Measurements from ENCODE around the gene CUL2.

- no peak for TF ChIP-seq CTCF (IDR thresholded peaks at IDR 0.05)
- no peak for TF ChIP-seq POLR2A (IDR thresholded peaks at IDR 0.05)
Measured at GRCh38 chr10:35003906-35004305, 86.2 kb downstream of the CUL2 start.

All from esophagus squamous epithelium (tissue), 4 donors.